Lower leg skin (tissue), 4 donors: Measurements from ENCODE around the gene GPX1. TPM values are rescaled to one million over a fixed set of nuclear protein-coding genes. Genes with fewer than 3 reads are reported as not detected.
"Not testable (repeated sequence)": the region's sequence is repeated elsewhere in the genome, so short reads cannot be mapped to it uniquely, and the experiment has no call there.

Experiments used
- DNase-seq, 2 donors: peaks; one replicate each; pipeline ENCODE4 v3.0.0-alpha.2; 2019; ENCODE audit warnings: low spot score in 2 of 2
- H3K4me3 ChIP-seq: fragments of 200-600 bp; sonication (generic); 2 replicates; pipeline ENCODE4 v1.5.1; 2017; ENCODE audit warnings: mild to moderate bottlenecking, low read depth; ENCODE audit not compliant: poor library complexity, severe bottlenecking
- POLR2A ChIP-seq, 2 donors: fragments of 450-650 bp; IDR thresholded peaks; one replicate each; pipeline ENCODE4 v1.6.1; 2016 to 2017; ENCODE audit warnings: antibody characterized with exemption in 2 of 2, mild to moderate bottlenecking in 1 of 2, moderate library complexity in 1 of 2
- WGBS, 2 donors: methylation state at CpG; one replicate each; pipeline ENCODE4 v1.1.5; 2018; 5-methylcytosine and 5-hydroxymethylcytosine counted together
- intact Hi-C: fragments of 100-400 bp; cut with DNase I; formaldehyde crosslinking; loops from one replicate; pipeline ENCODE4 v1.15.0; 2023; ENCODE audit warnings: low total_unique reads
- total RNA-seq, 4 donors: library from RNA; depleted of rRNA; stranded (reverse); fragments of >200 nt; gene quantifications; one replicate each; pipeline ENCODE4 v1.1.0, GENCODE V29; 2016
- TF ChIP-seq, protein P1 (sequence below), 3 donors: fragments of 450-650 bp; IDR thresholded peaks; one replicate each; pipeline ENCODE4 v1.5.1; 2016; ENCODE audit warnings: antibody characterized with exemption in 3 of 3, mild to moderate bottlenecking in 3 of 3, moderate library complexity in 2 of 3

Gene GPX1
- 100 to 1,000 TPM; 116 to 224 (median 161) TPM for total RNA-seq

DNA sequence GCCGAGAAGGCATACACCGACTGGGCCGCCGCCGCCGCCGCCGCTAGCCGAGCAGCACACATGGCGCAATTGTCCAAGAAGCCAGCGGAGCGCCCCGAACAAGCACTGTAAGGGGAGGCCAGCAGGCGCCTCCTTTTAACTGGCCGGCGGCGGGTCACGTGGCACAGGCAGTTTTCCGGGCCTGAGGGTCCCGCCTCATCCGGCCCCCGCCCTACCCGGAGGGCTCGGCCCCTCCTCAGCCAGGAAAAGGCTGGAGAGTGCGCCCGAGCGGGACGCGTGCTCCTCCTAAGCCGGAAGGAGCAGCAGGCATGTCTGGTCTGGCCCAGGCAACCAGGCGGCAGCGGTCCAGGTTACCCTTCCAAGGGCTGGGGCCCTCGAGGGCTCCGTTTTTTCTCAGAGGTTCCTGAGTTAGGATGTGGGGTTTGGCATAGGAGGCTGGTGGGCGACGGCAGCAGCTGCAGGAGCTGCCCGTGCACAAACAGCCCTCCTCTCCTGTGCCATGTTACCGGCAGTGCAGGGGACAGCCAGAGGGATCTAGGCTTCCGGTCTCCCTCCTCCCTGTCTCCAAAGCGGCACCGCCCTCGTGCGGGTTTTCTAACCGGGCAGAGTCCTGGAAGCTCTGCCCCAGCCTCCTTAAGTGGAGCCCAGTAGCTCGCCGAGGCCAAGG lies at the start of gene GPX1:
Gene GPX1, minus strand, starts transcription at position 137 of the 667 bp plus-strand sequence. Its CDS starts 75 bp downstream, at position 62.
- intact Hi-C loops, result no loop called here
- peak within 1 kb of the TSS; percentile 70 for H3K4me3 ChIP-seq
- DNase-seq, result peak; percentile 94 to 99
- TF ChIP-seq, protein P1, sequence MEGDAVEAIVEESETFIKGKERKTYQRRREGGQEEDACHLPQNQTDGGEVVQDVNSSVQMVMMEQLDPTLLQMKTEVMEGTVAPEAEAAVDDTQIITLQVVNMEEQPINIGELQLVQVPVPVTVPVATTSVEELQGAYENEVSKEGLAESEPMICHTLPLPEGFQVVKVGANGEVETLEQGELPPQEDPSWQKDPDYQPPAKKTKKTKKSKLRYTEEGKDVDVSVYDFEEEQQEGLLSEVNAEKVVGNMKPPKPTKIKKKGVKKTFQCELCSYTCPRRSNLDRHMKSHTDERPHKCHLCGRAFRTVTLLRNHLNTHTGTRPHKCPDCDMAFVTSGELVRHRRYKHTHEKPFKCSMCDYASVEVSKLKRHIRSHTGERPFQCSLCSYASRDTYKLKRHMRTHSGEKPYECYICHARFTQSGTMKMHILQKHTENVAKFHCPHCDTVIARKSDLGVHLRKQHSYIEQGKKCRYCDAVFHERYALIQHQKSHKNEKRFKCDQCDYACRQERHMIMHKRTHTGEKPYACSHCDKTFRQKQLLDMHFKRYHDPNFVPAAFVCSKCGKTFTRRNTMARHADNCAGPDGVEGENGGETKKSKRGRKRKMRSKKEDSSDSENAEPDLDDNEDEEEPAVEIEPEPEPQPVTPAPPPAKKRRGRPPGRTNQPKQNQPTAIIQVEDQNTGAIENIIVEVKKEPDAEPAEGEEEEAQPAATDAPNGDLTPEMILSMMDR (IDR thresholded peaks at IDR 0.05), result no peak
- peak in 1 of 2 donors; percentile 76 for TF ChIP-seq POLR2A (IDR thresholded peaks at IDR 0.05)
- WGBS, 2 donors, result 1 to 5% methylated on average over 21 to 30 of the region's 46 CpGs

DNA sequence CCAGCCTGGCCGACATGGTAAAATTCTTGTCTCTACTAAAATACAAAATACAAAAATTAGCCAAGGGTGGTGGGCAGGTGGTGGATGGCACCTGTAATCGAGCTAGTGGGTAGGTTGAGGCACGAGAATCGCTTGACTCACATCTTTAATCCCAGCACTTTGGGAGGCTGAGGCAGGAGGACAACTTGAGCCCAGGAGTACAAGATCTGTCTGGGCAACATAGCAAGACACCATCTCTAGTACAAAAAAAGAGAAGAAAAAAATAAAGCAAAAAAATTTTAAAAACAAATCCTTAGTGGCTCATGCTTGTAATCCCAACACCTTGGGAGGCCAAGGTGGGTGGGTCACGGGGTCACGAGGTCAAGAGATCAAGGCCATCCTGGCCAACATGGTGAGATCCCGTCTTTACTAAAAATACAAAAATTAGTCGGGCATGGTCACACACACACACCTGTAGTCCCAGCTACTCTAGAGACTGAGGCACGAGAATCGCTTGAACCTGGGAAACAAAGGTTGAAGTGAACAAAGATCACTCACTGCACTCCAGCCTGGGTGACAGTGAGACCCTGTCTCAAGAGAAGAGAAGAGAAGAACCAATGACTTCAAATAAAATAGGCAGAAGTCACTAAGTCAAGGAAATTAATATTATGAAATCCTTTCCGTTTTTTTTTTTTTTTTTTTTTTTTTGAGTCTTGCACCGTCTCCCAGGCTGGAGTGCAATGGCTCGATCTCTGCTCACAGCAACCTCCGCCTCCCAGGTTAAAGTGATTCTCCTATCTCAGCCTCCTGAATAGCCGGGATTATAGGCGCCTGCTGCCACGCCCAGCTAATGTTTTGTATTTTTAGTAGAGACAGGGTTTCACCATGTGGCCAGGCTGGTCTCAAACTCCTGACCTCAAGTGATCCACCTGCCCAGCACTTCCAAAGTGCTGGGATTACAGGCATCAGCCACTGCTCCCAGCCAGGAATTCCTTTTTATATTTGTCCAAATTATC lies 48.7 kb upstream of the GPX1 start:
- TF ChIP-seq, protein P1 (IDR thresholded peaks at IDR 0.05), result no peak
- TF ChIP-seq POLR2A (IDR thresholded peaks at IDR 0.05), result no peak
- no peak for DNase-seq
- H3K4me3 ChIP-seq, result no peak overlapping the region
- 49 to 52% methylated on average over 17 of the region's 17 CpGs for WGBS, 2 donors
- intact Hi-C loops, result no loop called here

DNA sequence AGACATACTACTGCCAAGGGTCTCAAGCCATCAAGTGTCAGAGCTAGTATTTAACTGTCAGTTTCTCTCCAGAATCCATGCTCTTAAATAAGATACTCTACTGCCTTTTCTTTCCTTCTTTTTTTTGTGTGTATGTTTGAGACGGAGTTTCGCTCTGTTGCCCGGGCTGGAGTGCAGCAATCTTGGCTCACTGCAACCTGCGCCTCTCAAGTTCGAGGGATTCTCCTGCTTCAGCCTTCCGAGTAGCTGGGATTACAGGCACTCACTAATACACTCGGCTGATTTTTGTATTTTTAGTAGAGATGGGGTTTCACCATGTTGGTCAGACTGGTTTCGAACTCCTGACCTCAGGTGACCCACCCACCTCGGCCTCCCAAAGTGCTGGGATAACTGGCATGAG lies 47.4 kb upstream of the GPX1 start:
- WGBS, 2 donors, result 40 to 41% methylated on average over 9 of the region's 9 CpGs
- H3K4me3 ChIP-seq, DNase-seq, intact Hi-C loops: not testable (repeated sequence)

DNA sequence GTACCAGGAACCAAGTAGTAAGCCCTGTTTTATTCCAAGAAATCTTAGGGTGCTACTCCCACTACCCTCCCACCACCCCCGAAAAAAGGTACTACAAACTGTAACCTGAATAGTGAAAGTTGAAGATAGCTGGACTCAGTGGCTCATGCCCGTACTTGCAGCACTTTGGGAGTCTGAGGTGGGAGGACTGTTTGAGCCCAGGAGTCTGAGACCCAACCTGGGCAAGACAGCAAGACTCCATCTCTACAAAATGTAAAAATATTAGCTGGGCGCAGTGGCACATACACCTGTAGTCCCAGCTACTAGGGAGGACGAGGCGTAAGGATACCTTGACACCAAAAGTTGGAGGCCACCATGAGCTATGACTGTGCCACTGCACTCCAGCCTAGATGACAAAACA lies 45.7 kb upstream of the GPX1 start:
- H3K4me3 ChIP-seq, result no peak overlapping the region
- TF ChIP-seq, protein P1 (IDR thresholded peaks at IDR 0.05), result no peak
- no peak for TF ChIP-seq POLR2A (IDR thresholded peaks at IDR 0.05)
- DNase-seq, result no peak
- intact Hi-C loops, result no loop called here
- 89 to 96% methylated on average over 5 of the region's 5 CpGs for WGBS, 2 donors

DNA sequence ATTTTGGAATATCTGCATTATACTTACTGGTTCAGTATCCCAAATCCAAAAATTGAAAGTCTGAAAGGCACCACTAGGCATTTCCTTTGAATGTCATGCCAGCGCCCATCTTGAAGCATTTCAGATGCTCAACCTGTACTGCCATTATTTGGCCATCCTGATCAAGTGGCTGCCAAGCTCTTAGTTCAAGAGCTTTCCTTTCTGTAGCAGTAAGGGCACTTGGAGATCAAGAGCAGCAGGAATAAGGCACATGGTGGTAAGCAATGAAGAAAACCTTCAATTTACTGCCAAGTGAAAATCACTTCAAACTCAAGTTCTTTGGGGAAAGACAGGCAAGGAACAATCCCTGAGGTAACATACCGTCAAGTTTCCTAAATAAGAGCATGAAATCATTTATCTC lies 43.6 kb upstream of the GPX1 start:
- H3K4me3 ChIP-seq, result no peak overlapping the region
- TF ChIP-seq, protein P1 (IDR thresholded peaks at IDR 0.05), result no peak
- no peak for TF ChIP-seq POLR2A (IDR thresholded peaks at IDR 0.05)
- DNase-seq, result no peak
- intact Hi-C loops, result no loop called here
- WGBS, 2 donors, result 75 to 92% methylated on average over 2 of the region's 2 CpGs

DNA sequence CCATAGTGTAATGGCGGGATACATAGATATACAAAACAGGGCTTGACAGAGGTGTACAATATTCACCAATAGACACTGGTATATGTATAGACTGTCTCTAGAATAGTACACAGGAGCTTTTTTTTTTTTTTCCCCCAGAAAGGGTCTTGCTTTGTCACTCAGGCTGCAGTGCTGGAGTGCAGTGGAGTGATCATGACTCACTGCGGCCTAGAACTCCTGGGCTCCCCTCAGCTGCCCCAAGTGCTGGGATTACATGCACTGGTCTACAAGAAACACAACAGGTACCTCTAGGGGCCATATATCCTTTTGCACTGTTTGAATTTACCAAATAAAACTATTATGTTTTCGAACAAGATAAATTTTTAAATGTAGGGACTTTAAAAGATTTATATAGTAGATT lies 41.3 kb upstream of the GPX1 start:
- no peak for DNase-seq
- no peak overlapping the region for H3K4me3 ChIP-seq
- WGBS, 2 donors, result 93 to 96% methylated on average over 3 of the region's 3 CpGs
- TF ChIP-seq, protein P1 (IDR thresholded peaks at IDR 0.05), result no peak
- no peak for TF ChIP-seq POLR2A (IDR thresholded peaks at IDR 0.05)
- intact Hi-C loops, result no loop called here
